Gastroesophageal sphincter (tissue), 4 donors: Measurements from ENCODE around the gene HYCC2. TPM values are rescaled to one million over a fixed set of nuclear protein-coding genes. Genes with fewer than 3 reads are reported as not detected.
"Not testable (repeated sequence)": the region's sequence is repeated elsewhere in the genome, so short reads cannot be mapped to it uniquely, and the experiment has no call there.

Source experiments
- ATAC-seq: fragments of 150-250 bp; one replicate; pipeline ENCODE4 v1.9.1; 2016; ENCODE audit warnings: mild to moderate bottlenecking, moderate library complexity
- H3K27ac ChIP-seq, 4 donors: fragments of 200-600 bp; sonication (generic) in 3 of 4; 1 replicate in 3 of 4; 2 replicates in 1 of 4; pipeline ENCODE4 v1.5.1; 2016 to 2019
- H3K27me3 ChIP-seq: fragments of 200-600 bp; sonication (generic); one replicate; pipeline ENCODE4 v1.5.1; 2019
- H3K36me3 ChIP-seq, 2 donors: fragments of 200-600 bp; sonication (generic); one replicate each; pipeline ENCODE4 v1.5.1; 2019; ENCODE audit warnings: control low read depth in 1 of 2
- H3K4me1 ChIP-seq, 3 donors: fragments of 200-600 bp; sonication (generic); 1 replicate in 2 of 3; 2 replicates in 1 of 3; pipeline ENCODE4 v1.5.1; 2016 to 2019; ENCODE audit warnings: control low read depth in 2 of 3
- H3K4me3 ChIP-seq, 2 donors: fragments of 200-600 bp; sonication (generic); one replicate each; pipeline ENCODE4 v1.5.1; 2019; ENCODE audit warnings: mild to moderate bottlenecking in 1 of 2, moderate library complexity in 1 of 2
- H3K9me3 ChIP-seq, 3 donors: fragments of 200-600 bp; sonication (generic); one replicate each; pipeline ENCODE4 v1.5.1; 2017 to 2019; ENCODE audit warnings: control low read depth in 2 of 3
- EP300 ChIP-seq: sonication (generic); formaldehyde crosslinking; IDR thresholded peaks from one replicate; pipeline ENCODE4 v1.6.1; 2017; ENCODE audit warnings: antibody characterized with exemption, mild to moderate bottlenecking
- POLR2A ChIP-seq, 2 donors: fragments of 450-650 bp; IDR thresholded peaks; one replicate each; pipeline ENCODE4 v1.6.1; 2017; ENCODE audit warnings: antibody characterized with exemption in 2 of 2, mild to moderate bottlenecking in 2 of 2, moderate library complexity in 1 of 2
- POLR2AphosphoS5 ChIP-seq: sonication (generic); formaldehyde crosslinking; IDR thresholded peaks from one replicate; pipeline ENCODE4 v1.6.1; 2017; ENCODE audit warnings: antibody characterized with exemption
- WGBS, 2 donors: methylation state at CpG; one replicate each; pipeline ENCODE4 v1.1.5; 2018; ENCODE audit warnings: low coverage in 1 of 2; 5-methylcytosine and 5-hydroxymethylcytosine counted together
- total RNA-seq, 4 donors: library from RNA; depleted of rRNA; stranded (reverse); fragments of >200 nt; gene quantifications; one replicate each; pipeline ENCODE4 v1.1.0, GENCODE V29; 2016
- TF ChIP-seq, protein P1 (sequence below), 4 experiments: fragments of 200-600 bp in 2 of 4; fragments of 450-650 bp in 2 of 4; sonication (generic) in 1 of 4; IDR thresholded peaks; one replicate each; pipeline ENCODE4 v1.5.1; 2017 to 2019; ENCODE audit warnings: antibody characterized with exemption in 4 of 4, mild to moderate bottlenecking in 2 of 4, moderate library complexity in 2 of 4

The HYCC2 gene
- total RNA-seq, 4 donors from 2014 or later = 10.6 to 19.9 (median 13.9) TPM

GRCh38 chr2:201059961-201060755, 11.3 kb downstream of the HYCC2 start:
- Histone ChIP-seq H3K27ac (no peak overlapping the region), H3K4me1 (peaks cover 0 to 11% (median 3%) of the 10 kb centered on the region in 3 donors), H3K4me3 (no peak overlapping the region), H3K36me3 (peaks cover 0 to 19% of the 10 kb centered on the region in 2 donors), H3K9me3 (no peaks in the 10 kb centered on the region), H3K27me3 (no peaks in the 10 kb centered on the region)
- 86 to 94% methylated on average over 6 to 10 of the region's 10 CpGs for WGBS, 2 donors
- no peak for TF ChIP-seq EP300
- TF ChIP-seq, protein P1, sequence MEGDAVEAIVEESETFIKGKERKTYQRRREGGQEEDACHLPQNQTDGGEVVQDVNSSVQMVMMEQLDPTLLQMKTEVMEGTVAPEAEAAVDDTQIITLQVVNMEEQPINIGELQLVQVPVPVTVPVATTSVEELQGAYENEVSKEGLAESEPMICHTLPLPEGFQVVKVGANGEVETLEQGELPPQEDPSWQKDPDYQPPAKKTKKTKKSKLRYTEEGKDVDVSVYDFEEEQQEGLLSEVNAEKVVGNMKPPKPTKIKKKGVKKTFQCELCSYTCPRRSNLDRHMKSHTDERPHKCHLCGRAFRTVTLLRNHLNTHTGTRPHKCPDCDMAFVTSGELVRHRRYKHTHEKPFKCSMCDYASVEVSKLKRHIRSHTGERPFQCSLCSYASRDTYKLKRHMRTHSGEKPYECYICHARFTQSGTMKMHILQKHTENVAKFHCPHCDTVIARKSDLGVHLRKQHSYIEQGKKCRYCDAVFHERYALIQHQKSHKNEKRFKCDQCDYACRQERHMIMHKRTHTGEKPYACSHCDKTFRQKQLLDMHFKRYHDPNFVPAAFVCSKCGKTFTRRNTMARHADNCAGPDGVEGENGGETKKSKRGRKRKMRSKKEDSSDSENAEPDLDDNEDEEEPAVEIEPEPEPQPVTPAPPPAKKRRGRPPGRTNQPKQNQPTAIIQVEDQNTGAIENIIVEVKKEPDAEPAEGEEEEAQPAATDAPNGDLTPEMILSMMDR (IDR thresholded peaks at IDR 0.05) = no peak
- TF ChIP-seq POLR2AphosphoS5 = no peak
- no peak for TF ChIP-seq POLR2A (IDR thresholded peaks at IDR 0.05)
- ATAC-seq = no peak

GRCh38 chr2:201058914-201059313, 12.6 kb downstream of the HYCC2 start:
- WGBS, 2 donors = 82 to 100% methylated on average over 1 of the region's 1 CpG
- Histone ChIP-seq H3K4me3 (no peak overlapping the region), H3K27ac (no peak overlapping the region), H3K4me1 (peaks cover 0 to 11% (median 3%) of the 10 kb centered on the region in 3 donors), H3K36me3 (peaks cover 0 to 19% of the 10 kb centered on the region in 2 donors), H3K9me3 (no peaks in the 10 kb centered on the region), H3K27me3 (no peaks in the 10 kb centered on the region)
- no peak for ATAC-seq
- no peak for TF ChIP-seq EP300
- TF ChIP-seq, protein P1 (IDR thresholded peaks at IDR 0.05) = no peak
- TF ChIP-seq POLR2A (IDR thresholded peaks at IDR 0.05) = no peak
- no peak for TF ChIP-seq POLR2AphosphoS5

- ATAC-seq = no peak
- no peak overlapping the region for H3K27ac ChIP-seq
- H3K9me3 ChIP-seq = no peaks in the 10 kb centered on the region
- H3K4me3 ChIP-seq = no peak overlapping the region
- H3K36me3 ChIP-seq = peaks cover 0 to 27% of the 10 kb centered on the region in 2 donors
- 85 to 89% methylated on average over 3 to 4 of the region's 4 CpGs for WGBS, 2 donors
- no peak for TF ChIP-seq POLR2A (IDR thresholded peaks at IDR 0.05)
- TF ChIP-seq EP300 = no peak
- TF ChIP-seq POLR2AphosphoS5 = no peak
- TF ChIP-seq, protein P1 (IDR thresholded peaks at IDR 0.05) = no peak
- H3K4me1 ChIP-seq = peaks cover 0 to 11% (median 3%) of the 10 kb centered on the region in 3 donors
- H3K27me3 ChIP-seq = no peaks in the 10 kb centered on the region
These were observed 13.7 kb downstream of the HYCC2 start for GRCh38 chr2:201057715-201058248.

DNA sequence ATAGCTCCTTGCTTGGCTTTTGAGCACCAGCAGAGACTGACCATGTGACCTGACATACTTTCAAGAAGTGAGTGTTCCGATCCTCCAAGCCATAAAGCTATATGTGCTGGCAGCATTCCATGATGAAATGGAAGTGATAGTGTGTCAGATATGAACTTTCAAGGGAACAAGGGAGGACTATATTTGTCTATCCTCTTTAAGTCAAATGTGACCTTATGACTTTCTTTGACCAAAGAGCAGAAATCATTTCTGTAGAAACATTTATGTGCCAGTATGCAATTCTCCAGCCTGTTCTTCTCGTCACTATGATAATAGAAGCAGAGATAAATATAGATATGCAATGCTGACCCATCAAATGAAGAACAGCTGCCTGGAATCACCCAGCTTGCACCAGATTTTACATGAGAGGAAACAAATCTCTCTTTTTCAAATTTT, 14.4 kb downstream of the HYCC2 start:
- no peak for ATAC-seq
- H3K27me3 ChIP-seq = no peaks in the 10 kb centered on the region
- H3K36me3 ChIP-seq = peaks cover 0 to 30% of the 10 kb centered on the region in 2 donors
- no peak overlapping the region for H3K27ac ChIP-seq
- peaks cover 0 to 11% (median 3%) of the 10 kb centered on the region in 3 donors for H3K4me1 ChIP-seq
- H3K4me3 ChIP-seq = no peak overlapping the region
- no peak for TF ChIP-seq EP300
- WGBS, 2 donors = 35 to 37% methylated on average over 2 of the region's 2 CpGs
- H3K9me3 ChIP-seq = no peaks in the 10 kb centered on the region

GRCh38 chr2:201049455-201049854, 22.0 kb downstream of the HYCC2 start:
- no peak for TF ChIP-seq POLR2A (IDR thresholded peaks at IDR 0.05)
- no peak for TF ChIP-seq EP300
- no peak for ATAC-seq
- 93 to 98% methylated on average over 3 to 10 of the region's 11 CpGs for WGBS, 2 donors
- Histone ChIP-seq H3K9me3 (no peaks in the 10 kb centered on the region), H3K36me3 (peaks cover 0 to 18% of the 10 kb centered on the region in 2 donors), H3K4me1 (no peaks in the 10 kb centered on the region), H3K4me3 (no peak overlapping the region), H3K27ac (no peak overlapping the region), H3K27me3 (no peaks in the 10 kb centered on the region)

DNA sequence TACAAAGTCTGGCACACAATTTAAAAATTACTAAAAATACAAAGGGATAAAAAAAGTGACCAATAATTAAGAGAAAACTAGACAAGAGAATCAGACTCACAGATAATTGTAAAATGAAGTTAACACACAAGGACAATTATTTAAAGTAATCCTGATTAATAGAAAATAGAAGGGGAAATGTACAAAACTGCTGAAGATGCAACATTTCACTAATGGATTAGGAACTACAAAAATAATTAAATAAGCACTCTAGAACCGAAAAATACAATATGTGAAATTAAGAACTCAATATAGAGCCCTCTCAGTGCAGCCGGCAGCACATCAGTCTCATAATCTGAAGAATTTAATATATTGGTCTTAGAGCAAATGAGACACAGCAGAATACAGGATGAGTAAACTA, 24.6 kb downstream of the HYCC2 start:
- 100% methylated on average over 2 of the region's 2 CpGs for WGBS, 2 donors
- Histone ChIP-seq H3K9me3 (no peaks in the 10 kb centered on the region), H3K4me1 (no peaks in the 10 kb centered on the region), H3K4me3 (no peak overlapping the region), H3K36me3 (peaks cover 0 to 20% of the 10 kb centered on the region in 2 donors), H3K27ac (no peak overlapping the region), H3K27me3 (no peaks in the 10 kb centered on the region)
- no peak for TF ChIP-seq EP300
- TF ChIP-seq POLR2AphosphoS5 = no peak
- TF ChIP-seq, protein P1 (IDR thresholded peaks at IDR 0.05) = no peak
- no peak for TF ChIP-seq POLR2A (IDR thresholded peaks at IDR 0.05)
- ATAC-seq = no peak

- H3K36me3 ChIP-seq = peaks cover 0 to 16% of the 10 kb centered on the region in 2 donors
- not testable (repeated sequence) for H3K4me1 ChIP-seq, H3K27ac ChIP-seq, H3K9me3 ChIP-seq, ATAC-seq, H3K4me3 ChIP-seq, H3K27me3 ChIP-seq
- 87 to 90% methylated on average over 3 to 5 of the region's 5 CpGs for WGBS, 2 donors
These were observed 28.4 kb downstream of the HYCC2 start for GRCh38 chr2:201043050-201043449.

DNA sequence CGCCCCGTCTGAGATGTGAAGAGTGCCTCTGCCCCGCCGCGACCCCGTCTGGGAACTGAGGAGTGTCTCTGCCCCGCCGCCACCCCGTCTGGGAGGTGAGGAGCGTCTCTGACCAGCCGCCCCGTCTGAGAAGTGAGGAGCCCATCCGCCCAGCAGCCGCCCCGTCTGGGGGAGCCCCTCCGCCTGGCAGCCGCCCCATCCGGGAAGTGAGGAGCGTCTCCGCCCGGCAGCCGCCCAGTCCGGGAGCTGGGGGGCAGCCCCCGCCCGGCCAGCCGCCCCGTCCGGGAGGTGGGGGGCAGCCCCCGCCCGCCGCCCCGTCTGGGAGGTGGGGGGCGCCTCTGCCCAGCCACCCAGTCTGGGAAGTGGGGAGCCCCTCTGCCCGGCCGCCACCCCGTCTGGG, 29.0 kb downstream of the HYCC2 start:
- not testable (repeated sequence) for H3K27me3 ChIP-seq, ATAC-seq, H3K4me3 ChIP-seq, H3K27ac ChIP-seq, H3K4me1 ChIP-seq, H3K9me3 ChIP-seq
- WGBS, 2 donors = no CpG with 5 or more reads among the region's 36 CpGs
- H3K36me3 ChIP-seq = peaks cover 0 to 16% of the 10 kb centered on the region in 2 donors
